ENCODE measurements around the gene TMSB4X. TPM values are rescaled to one million over a fixed set of nuclear protein-coding genes. Genes with fewer than 3 reads are reported as not detected.
A peak's percentile ranks its signal among the peaks of the same experiment; 100 is the strongest.
"Not testable (repeated sequence)": the region's sequence is repeated elsewhere in the genome, so short reads cannot be mapped to it uniquely, and the experiment has no call there.

Gene TMSB4X
- total RNA-seq, 1 experiment from 2014 or later: 2,595 TPM

DNA sequence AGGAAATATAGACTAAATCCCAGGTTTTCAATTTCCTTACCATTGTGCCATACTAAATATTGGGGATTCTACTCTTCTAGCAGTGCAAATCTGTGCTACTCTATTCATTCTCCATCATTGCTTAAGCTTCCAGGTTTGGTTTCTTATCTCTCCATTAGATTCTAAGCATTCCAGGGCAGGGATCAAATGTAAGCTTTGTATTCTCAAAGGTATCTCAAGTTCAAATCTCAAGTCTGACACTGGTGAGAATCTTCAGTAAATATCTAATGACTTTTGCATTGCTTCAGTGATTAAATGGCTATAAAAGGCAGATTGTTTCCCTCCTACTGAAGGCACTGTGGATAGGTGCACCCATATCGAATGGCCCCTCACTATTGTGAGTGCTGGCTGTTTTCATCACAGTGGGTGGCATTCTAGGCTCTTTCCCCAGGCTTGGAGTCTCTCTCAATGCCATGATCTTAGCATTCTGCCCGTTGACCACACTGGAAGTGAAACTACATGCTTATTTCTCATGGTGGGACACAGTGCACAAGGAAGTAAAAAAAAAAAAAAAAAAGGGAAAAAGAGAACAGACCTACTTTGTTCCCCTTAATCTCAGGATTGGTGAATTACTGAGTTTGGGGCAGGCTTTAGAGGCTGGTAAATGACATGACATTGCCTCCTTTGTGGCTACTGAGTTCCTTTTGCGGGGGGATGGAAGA, 40.8 kb downstream of the TMSB4X start (continued):
- TF ChIP-seq, protein P1, sequence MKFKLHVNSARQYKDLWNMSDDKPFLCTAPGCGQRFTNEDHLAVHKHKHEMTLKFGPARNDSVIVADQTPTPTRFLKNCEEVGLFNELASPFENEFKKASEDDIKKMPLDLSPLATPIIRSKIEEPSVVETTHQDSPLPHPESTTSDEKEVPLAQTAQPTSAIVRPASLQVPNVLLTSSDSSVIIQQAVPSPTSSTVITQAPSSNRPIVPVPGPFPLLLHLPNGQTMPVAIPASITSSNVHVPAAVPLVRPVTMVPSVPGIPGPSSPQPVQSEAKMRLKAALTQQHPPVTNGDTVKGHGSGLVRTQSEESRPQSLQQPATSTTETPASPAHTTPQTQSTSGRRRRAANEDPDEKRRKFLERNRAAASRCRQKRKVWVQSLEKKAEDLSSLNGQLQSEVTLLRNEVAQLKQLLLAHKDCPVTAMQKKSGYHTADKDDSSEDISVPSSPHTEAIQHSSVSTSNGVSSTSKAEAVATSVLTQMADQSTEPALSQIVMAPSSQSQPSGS (CRISPR knock-in tag; IDR thresholded peaks at IDR 0.05; ENCODE audit: borderline replicate concordance, low read depth): no peak

DNA sequence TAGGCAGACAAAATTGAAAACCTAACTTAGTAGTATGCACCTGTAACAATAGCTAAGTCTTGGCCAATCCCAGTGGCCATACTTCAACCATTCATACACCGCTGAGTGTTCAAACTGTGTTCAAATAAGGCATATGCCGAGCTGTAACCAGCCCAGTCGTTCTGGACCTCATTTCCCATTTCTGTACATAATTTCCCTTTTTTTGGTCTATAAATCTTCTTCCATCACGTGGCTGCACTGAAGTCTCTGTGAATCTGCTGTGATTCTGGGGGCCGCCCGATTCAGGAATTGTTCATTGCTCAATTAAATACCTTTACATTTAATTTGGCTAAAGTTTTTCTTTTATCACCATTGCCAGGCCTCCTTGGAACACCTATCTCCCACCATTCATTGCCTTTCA, 41.8 kb downstream of the TMSB4X start:
- H3K4me1 Mint-ChIP-seq: peaks cover 27% of the 10 kb centered on the region
- DNase-seq (ENCODE audit: low spot score); H3K9me3 Mint-ChIP-seq; POLR2A ChIA-PET; H3K27ac Mint-ChIP-seq; H3K27me3 Mint-ChIP-seq (ENCODE audit: low read depth); H3K4me3 Mint-ChIP-seq; CTCF ChIA-PET; ATAC-seq; H3K36me3 Mint-ChIP-seq: not testable (repeated sequence)

DNA sequence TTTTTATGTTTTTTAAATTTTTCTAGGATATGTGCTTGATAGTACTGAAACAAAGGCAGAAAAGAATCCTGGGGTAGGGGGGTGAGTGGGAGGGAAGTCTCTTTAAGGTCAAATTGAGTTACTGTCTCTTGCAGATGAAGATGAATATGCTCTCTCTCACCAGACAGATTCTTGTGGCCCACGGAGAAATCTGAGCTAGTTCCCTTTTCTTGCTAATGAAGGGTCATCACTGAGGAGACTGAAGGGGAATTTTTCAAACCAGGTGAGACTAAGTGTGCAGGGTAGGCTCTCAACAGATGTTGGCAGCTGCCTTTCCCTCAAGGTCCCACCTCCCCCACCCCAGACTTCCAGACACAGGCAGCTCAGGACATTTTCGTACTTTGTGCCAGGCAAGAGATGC, 48.0 kb downstream of the TMSB4X start:
- no peaks in the 10 kb centered on the region for H3K27me3 Mint-ChIP-seq (ENCODE audit: low read depth)
- DNase-seq (ENCODE audit: low spot score) (no peak), ATAC-seq (no peak)
- CTCF ChIA-PET: no interaction called here
- H3K9me3 Mint-ChIP-seq: no peaks in the 10 kb centered on the region
- POLR2A ChIA-PET: no interaction called here
- H3K27ac Mint-ChIP-seq: peak overlapping the region; percentile 41; the same call in 1 of the 2 replicates
- peaks cover 29% of the 10 kb centered on the region for H3K4me1 Mint-ChIP-seq
- H3K4me3 Mint-ChIP-seq: no peak overlapping the region
- TF ChIP-seq NFATC4 (CRISPR knock-in tag; IDR thresholded peaks at IDR 0.05) (no peak), RELA (CRISPR knock-in tag; IDR thresholded peaks at IDR 0.05; ENCODE audit: borderline replicate concordance) (no peak), RORB (CRISPR knock-in tag; IDR thresholded peaks at IDR 0.05) (no peak), SMAD3 (CRISPR knock-in tag; IDR thresholded peaks at IDR 0.05; ENCODE audit: borderline replicate concordance) (no peak), ZNF416 (CRISPR knock-in tag; IDR thresholded peaks at IDR 0.05) (no peak), HMGA2 (CRISPR knock-in tag; IDR thresholded peaks at IDR 0.05) (no peak)
- TF ChIP-seq, protein P2, sequence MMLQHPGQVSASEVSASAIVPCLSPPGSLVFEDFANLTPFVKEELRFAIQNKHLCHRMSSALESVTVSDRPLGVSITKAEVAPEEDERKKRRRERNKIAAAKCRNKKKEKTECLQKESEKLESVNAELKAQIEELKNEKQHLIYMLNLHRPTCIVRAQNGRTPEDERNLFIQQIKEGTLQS (CRISPR knock-in tag; conservative IDR thresholded peaks at IDR 0.05): no peak
- TF ChIP-seq, protein P3, sequence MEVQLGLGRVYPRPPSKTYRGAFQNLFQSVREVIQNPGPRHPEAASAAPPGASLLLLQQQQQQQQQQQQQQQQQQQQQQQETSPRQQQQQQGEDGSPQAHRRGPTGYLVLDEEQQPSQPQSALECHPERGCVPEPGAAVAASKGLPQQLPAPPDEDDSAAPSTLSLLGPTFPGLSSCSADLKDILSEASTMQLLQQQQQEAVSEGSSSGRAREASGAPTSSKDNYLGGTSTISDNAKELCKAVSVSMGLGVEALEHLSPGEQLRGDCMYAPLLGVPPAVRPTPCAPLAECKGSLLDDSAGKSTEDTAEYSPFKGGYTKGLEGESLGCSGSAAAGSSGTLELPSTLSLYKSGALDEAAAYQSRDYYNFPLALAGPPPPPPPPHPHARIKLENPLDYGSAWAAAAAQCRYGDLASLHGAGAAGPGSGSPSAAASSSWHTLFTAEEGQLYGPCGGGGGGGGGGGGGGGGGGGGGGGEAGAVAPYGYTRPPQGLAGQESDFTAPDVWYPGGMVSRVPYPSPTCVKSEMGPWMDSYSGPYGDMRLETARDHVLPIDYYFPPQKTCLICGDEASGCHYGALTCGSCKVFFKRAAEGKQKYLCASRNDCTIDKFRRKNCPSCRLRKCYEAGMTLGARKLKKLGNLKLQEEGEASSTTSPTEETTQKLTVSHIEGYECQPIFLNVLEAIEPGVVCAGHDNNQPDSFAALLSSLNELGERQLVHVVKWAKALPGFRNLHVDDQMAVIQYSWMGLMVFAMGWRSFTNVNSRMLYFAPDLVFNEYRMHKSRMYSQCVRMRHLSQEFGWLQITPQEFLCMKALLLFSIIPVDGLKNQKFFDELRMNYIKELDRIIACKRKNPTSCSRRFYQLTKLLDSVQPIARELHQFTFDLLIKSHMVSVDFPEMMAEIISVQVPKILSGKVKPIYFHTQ (CRISPR knock-in tag; IDR thresholded peaks at IDR 0.05): no peak
- TF ChIP-seq, protein P4, sequence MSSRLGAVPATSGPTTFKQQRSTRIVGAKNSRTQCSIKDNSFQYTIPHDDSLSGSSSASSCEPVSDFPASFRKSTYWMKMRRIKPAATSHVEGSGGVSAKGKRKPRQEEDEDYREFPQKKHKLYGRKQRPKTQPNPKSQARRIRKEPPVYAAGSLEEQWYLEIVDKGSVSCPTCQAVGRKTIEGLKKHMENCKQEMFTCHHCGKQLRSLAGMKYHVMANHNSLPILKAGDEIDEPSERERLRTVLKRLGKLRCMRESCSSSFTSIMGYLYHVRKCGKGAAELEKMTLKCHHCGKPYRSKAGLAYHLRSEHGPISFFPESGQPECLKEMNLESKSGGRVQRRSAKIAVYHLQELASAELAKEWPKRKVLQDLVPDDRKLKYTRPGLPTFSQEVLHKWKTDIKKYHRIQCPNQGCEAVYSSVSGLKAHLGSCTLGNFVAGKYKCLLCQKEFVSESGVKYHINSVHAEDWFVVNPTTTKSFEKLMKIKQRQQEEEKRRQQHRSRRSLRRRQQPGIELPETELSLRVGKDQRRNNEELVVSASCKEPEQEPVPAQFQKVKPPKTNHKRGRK (CRISPR knock-in tag; IDR thresholded peaks at IDR 0.05; ENCODE audit: borderline replicate concordance): no peak
- H3K36me3 Mint-ChIP-seq: no peaks in the 10 kb centered on the region

DNA sequence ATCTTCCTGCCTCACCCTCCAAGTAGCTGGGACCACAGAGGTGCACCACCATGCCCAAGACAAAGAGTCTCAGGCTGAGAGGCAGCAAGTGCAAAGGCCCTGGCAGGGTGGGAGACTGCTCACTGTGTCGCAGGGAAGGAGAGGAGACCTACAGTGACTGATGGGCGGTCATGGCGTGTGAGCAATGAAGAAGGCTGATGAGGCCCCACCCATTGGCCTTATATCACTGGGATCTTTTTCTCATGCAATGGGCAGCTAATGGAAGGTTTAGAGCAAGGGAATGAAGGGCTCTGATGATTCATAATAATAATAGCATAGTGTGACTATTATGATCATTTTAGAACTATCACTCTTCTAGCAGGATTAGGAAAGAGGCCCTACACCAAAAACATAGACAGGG, 48.7 kb downstream of the TMSB4X start:
- TF ChIP-seq JAZF1 (CRISPR knock-in tag; IDR thresholded peaks at IDR 0.05): no peak
- no peak for TF ChIP-seq TCF7 (CRISPR knock-in tag; IDR thresholded peaks at IDR 0.05; ENCODE audit: low read depth)
- no peak for TF ChIP-seq ZBTB21 (CRISPR knock-in tag; IDR thresholded peaks at IDR 0.05; ENCODE audit: borderline replicate concordance)
- TF ChIP-seq, protein P5, sequence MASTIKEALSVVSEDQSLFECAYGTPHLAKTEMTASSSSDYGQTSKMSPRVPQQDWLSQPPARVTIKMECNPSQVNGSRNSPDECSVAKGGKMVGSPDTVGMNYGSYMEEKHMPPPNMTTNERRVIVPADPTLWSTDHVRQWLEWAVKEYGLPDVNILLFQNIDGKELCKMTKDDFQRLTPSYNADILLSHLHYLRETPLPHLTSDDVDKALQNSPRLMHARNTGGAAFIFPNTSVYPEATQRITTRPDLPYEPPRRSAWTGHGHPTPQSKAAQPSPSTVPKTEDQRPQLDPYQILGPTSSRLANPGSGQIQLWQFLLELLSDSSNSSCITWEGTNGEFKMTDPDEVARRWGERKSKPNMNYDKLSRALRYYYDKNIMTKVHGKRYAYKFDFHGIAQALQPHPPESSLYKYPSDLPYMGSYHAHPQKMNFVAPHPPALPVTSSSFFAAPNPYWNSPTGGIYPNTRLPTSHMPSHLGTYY (CRISPR knock-in tag; IDR thresholded peaks at IDR 0.05): no peak
- no peak for TF ChIP-seq GTF2I (CRISPR knock-in tag; conservative IDR thresholded peaks at IDR 0.05)
- no peak for TF ChIP-seq NFE2L1 (CRISPR knock-in tag; IDR thresholded peaks at IDR 0.05)
- TF ChIP-seq ZNF416 (CRISPR knock-in tag; IDR thresholded peaks at IDR 0.05): no peak
- TF ChIP-seq, protein P6, sequence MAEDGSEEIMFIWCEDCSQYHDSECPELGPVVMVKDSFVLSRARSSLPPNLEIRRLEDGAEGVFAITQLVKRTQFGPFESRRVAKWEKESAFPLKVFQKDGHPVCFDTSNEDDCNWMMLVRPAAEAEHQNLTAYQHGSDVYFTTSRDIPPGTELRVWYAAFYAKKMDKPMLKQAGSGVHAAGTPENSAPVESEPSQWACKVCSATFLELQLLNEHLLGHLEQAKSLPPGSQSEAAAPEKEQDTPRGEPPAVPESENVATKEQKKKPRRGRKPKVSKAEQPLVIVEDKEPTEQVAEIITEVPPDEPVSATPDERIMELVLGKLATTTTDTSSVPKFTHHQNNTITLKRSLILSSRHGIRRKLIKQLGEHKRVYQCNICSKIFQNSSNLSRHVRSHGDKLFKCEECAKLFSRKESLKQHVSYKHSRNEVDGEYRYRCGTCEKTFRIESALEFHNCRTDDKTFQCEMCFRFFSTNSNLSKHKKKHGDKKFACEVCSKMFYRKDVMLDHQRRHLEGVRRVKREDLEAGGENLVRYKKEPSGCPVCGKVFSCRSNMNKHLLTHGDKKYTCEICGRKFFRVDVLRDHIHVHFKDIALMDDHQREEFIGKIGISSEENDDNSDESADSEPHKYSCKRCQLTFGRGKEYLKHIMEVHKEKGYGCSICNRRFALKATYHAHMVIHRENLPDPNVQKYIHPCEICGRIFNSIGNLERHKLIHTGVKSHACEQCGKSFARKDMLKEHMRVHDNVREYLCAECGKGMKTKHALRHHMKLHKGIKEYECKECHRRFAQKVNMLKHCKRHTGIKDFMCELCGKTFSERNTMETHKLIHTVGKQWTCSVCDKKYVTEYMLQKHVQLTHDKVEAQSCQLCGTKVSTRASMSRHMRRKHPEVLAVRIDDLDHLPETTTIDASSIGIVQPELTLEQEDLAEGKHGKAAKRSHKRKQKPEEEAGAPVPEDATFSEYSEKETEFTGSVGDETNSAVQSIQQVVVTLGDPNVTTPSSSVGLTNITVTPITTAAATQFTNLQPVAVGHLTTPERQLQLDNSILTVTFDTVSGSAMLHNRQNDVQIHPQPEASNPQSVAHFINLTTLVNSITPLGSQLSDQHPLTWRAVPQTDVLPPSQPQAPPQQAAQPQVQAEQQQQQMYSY (CRISPR knock-in tag; IDR thresholded peaks at IDR 0.05): no peak
- no peak for TF ChIP-seq GRHL2 (CRISPR knock-in tag; IDR thresholded peaks at IDR 0.05; ENCODE audit: insufficient replicate concordance, severe bottlenecking)
- no peak for TF ChIP-seq TP53 (CRISPR knock-in tag; IDR thresholded peaks at IDR 0.05)
- H3K36me3 Mint-ChIP-seq: no peaks in the 10 kb centered on the region
- H3K4me1 Mint-ChIP-seq: peaks cover 35% of the 10 kb centered on the region
- POLR2A ChIA-PET: no interaction called here
- ATAC-seq (no peak), DNase-seq (ENCODE audit: low spot score) (no peak)
- H3K4me3 Mint-ChIP-seq: no peak overlapping the region
- no peak overlapping the region for H3K27ac Mint-ChIP-seq
- CTCF ChIA-PET: no interaction called here
- H3K27me3 Mint-ChIP-seq (ENCODE audit: low read depth): no peaks in the 10 kb centered on the region
- H3K9me3 Mint-ChIP-seq: no peaks in the 10 kb centered on the region
